ACC112 (cell line): ENCODE measurements around the gene RCOR2.
A peak's percentile ranks its signal among the peaks of the same experiment; 100 is the strongest.

ENCODE experiments used
- H2AFZ ChIP-seq: fragments of 200-600 bp; sonication (generic); one replicate; pipeline ENCODE4 v1.6.0; 2017; ENCODE audit warnings: antibody characterized with exemption, low read length; ENCODE audit not compliant: unreplicated experiment
- H3K27ac ChIP-seq: fragments of 200-600 bp; sonication (generic); 2 replicates; pipeline ENCODE4 v1.5.1; 2014; ENCODE audit warnings: low read depth, mild to moderate bottlenecking, antibody characterized with exemption, low read length, moderate library complexity
- H3K27me3 ChIP-seq: fragments of 200-600 bp; sonication (generic); 2 replicates; pipeline ENCODE4 v1.6.1; 2014; ENCODE audit warnings: mild to moderate bottlenecking, antibody characterized with exemption, low read length, moderate library complexity, mixed read lengths; ENCODE audit not compliant: insufficient read depth
- H3K36me3 ChIP-seq: fragments of 200-600 bp; sonication (generic); 2 replicates; pipeline ENCODE4 v1.6.1; 2016; ENCODE audit warnings: mild to moderate bottlenecking, antibody characterized with exemption, low read length, moderate library complexity, mixed read lengths; ENCODE audit not compliant: insufficient read depth
- H3K4me1 ChIP-seq: fragments of 200-600 bp; sonication (generic); one replicate; pipeline ENCODE4 v1.6.1; 2016; ENCODE audit warnings: low read length, mixed read lengths; ENCODE audit not compliant: insufficient read depth, unreplicated experiment, control insufficient read depth
- H3K4me3 ChIP-seq: fragments of 200-600 bp; sonication (generic); 2 replicates; pipeline ENCODE4 v1.5.1; 2014; ENCODE audit warnings: mild to moderate bottlenecking, low read depth, low read length
- H3K79me2 ChIP-seq: fragments of 200-600 bp; sonication (generic); one replicate; pipeline ENCODE4 v1.6.0; 2016; ENCODE audit warnings: low read length; ENCODE audit not compliant: control insufficient read depth, unreplicated experiment, insufficient read depth

Gene RCOR2

DNA sequence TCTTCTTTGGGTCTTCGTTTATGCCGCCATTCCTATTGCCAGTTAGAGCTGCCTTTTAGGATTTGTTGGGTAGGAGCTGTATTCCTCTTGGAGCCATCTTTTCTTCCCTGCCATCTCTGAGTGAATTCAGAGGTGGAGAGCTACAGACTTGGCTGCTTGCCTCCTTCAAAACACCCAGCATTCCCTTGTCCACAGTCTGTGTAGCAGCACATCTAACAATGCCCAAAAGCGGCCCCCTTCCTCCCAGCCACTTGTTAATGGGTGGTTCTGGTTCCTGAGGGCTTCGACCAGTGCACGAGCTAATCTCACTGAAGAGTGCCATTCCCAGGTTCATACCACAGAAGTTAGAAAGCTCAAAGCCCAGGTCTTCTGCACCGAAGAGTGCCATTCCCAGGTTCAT, 40.3 kb downstream of the RCOR2 start:
- Histone ChIP-seq H3K4me3 (no peak overlapping the region), H3K36me3 (no peaks in the 10 kb centered on the region), H2AFZ (no peak overlapping the region), H3K79me2 (peaks cover 74% of the 10 kb centered on the region), H3K4me1 (peaks cover 35% of the 10 kb centered on the region), H3K27me3 (no peaks in the 10 kb centered on the region), H3K27ac (no peak overlapping the region)

DNA sequence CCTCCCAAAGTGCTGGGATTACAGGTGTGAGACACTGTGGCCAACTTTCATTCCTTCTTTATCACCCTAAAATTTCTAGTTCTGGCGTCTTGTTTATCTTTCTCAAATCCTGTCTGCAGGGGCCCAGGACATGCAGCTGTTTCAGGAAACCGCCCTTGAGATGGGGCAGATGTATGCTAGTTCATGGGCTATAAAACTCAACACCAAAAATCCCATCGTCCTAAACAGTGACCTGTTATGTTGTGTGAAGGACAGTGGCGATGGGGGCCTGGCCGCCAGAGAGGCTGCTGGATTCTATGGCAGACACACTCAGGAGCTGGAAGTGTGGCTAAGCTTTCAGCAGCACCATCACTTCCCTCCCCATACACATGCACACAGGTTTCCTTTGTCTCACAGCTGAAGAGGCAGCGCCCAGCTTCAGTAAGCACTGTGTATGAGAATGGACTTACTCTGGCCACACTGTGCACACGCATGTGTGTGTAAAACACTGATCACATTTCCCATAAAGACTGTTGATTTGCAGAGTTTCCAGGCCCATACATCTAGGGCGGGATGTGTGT, 41.4 kb downstream of the RCOR2 start:
- peaks cover 70% of the 10 kb centered on the region for H3K79me2 ChIP-seq
- no peak overlapping the region for H3K4me3 ChIP-seq
- H2AFZ ChIP-seq = no peak overlapping the region
- H3K27ac ChIP-seq = no peak overlapping the region
- no peaks in the 10 kb centered on the region for H3K36me3 ChIP-seq
- no peaks in the 10 kb centered on the region for H3K27me3 ChIP-seq
- peaks cover 41% of the 10 kb centered on the region for H3K4me1 ChIP-seq

DNA sequence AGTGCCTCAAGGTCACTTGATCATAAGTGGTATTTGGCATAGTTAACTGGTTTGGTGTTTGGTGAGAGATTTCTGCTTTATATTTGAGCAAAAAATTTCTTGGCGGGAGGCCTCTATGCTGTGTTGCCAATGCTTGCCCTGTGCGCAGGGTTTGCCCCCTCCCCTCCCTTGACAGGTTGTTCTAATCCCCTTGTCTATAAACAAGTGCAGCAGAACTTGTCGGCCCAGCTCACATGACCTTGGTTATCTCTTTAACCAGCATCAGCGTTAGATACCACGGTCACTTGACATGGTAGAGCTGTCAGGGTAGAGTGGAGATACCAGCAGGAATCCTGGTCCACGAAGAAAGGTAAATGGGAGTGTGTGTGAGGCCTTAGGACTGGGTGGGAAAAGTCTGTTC, 42.5 kb downstream of the RCOR2 start:
- Histone ChIP-seq H3K36me3 (no peaks in the 10 kb centered on the region), H3K79me2 (peaks cover 72% of the 10 kb centered on the region), H3K27ac (no peak overlapping the region), H3K27me3 (no peaks in the 10 kb centered on the region), H3K4me1 (peaks cover 41% of the 10 kb centered on the region), H2AFZ (no peak overlapping the region), H3K4me3 (no peak overlapping the region)

DNA sequence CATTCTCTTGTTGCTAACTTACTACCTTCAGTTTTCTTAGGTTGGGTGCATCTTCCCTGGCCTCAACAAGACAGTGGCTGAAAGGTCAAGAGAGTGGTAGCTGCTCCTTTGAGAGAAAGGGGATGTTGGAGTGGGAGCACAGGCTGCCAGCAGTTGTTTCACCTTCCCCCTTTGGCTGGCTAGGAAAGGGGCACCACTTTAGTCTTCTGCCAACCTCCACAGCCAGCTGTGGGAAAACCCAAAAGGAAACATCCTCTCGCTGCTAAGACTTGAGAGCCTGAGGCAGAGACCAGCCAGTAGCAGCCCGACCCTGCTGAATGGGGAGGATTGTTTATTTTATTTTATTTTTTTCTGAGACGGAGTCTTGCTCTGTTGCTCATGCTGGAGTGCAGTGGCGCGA, 43.7 kb downstream of the RCOR2 start:
- Histone ChIP-seq H3K79me2 (peaks cover 79% of the 10 kb centered on the region), H3K4me3 (no peak overlapping the region), H3K27me3 (no peaks in the 10 kb centered on the region), H3K36me3 (no peaks in the 10 kb centered on the region), H2AFZ (no peak overlapping the region), H3K4me1 (peaks cover 34% of the 10 kb centered on the region), H3K27ac (0 out of 2 replicates have a peak overlapping the region, but pooled peaks have one; percentile 10)

DNA sequence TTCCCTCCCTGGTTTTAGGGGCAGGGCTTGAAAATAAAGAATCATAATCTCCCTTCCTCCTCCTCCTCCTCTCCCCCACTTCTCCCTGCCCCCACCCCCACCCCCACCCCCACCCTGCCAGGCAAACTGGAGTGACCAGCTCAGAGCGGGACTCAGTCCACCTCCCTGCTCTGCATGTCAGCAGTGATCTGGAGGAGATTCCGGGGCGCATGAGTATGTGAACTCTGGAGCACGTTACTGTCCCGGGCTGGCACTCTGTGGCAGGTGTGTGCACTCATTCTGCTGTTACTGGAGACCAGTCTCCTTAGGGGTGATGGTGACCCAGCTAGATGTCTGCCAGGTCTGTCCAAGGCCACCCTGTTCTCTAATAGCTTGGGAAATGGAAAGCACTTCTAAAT, 44.2 kb downstream of the RCOR2 start:
- H3K27ac ChIP-seq = 0 out of 2 replicates have a peak overlapping the region, but pooled peaks have one; percentile 10
- peaks cover 76% of the 10 kb centered on the region for H3K79me2 ChIP-seq
- peaks cover 34% of the 10 kb centered on the region for H3K4me1 ChIP-seq

DNA sequence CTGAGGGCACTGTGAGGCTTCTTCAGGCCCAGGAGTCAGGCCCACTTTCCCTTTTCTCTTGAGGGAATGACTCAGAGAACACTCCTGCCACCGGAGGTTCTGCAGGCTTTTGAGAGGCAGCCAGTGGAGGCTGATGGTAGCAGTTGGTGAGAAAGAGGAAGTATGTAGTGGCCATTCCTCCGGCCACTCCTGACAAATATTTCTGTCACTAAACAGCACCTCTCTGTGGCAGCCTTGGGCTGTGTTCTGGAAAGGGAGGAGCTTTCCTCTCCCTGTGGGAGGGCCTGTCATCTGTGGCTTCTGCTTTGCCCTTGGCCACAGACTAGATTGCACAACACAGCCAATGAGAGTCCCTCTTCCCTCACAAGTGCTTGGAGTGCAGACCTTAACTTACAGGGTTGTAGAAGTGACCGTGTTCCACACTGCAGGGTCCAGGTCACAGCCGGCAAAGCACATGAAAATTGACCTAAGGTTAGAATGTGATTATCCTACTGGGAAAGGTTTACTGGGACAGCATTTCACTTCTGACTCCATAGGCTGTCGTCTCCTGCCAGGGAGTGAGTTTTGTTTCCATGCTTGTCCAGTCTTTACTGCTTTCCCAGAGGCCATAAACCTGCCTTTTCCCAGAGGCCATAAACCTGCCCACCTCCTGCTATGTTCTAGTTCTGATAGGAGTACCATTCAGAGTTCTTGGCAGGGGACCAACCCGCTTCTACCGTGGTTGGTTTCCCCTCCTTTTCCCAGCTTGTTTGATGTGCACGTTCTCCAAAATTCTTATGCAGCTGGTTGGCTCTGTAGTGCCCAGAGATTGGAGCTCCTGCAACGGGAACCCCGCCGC, 44.8 kb downstream of the RCOR2 start:
- Histone ChIP-seq H2AFZ (no peak overlapping the region), H3K27ac (peak overlapping the region; percentile 61), H3K4me3 (peak overlapping the region; percentile 46), H3K36me3 (no peaks in the 10 kb centered on the region), H3K79me2 (peaks cover 77% of the 10 kb centered on the region), H3K4me1 (peaks cover 34% of the 10 kb centered on the region), H3K27me3 (no peaks in the 10 kb centered on the region)

More for the DNA sequence above, 44.2 kb downstream of the RCOR2 start:
- H2AFZ ChIP-seq = no peak overlapping the region
- H3K4me3 ChIP-seq = no peak overlapping the region
- H3K27me3 ChIP-seq = no peaks in the 10 kb centered on the region
- H3K36me3 ChIP-seq = no peaks in the 10 kb centered on the region

DNA sequence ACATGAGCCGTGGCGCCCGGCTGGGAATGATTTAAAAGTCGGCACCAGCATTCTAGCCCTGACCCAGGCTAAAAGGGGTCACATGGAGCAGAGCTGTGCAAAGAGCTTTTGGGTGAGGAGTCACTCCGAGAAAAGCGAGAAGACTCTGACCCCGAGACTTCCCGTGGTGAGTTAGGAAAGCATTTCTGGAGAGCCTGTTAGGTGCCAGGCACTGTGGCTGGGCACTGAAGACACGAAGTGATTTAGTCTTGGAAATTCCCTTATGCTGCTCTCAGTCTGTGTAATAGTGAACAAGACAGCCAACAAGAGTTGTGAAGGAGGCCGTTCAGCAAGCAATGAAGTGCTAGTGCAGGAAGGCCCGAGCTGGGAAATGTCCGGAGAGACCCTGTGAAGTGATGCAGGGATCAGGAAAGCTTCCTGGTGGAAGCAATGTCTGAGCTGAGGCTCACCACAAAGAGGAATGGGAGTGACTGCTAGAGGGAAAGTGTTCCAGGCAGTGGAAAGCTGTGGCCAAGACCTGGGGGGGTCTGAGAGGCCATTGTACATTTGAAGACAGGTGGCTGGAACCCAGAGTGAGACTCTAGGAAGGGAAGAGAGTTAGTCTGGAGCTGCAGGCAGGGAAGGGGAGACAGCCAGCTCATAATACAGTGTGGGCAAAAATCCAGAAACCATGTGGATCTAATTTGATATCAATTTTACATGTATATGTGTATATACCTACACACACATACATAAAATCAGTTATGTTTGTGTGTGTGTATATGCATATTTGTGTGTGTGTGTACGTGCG, 46.4 kb downstream of the RCOR2 start:
- no peaks in the 10 kb centered on the region for H3K27me3 ChIP-seq
- H3K79me2 ChIP-seq = peaks cover 76% of the 10 kb centered on the region
- H3K27ac ChIP-seq = peak overlapping the region; percentile 54
- no peaks in the 10 kb centered on the region for H3K36me3 ChIP-seq
- peaks cover 42% of the 10 kb centered on the region for H3K4me1 ChIP-seq
- no peak overlapping the region for H3K4me3 ChIP-seq
- H2AFZ ChIP-seq = no peak overlapping the region

DNA sequence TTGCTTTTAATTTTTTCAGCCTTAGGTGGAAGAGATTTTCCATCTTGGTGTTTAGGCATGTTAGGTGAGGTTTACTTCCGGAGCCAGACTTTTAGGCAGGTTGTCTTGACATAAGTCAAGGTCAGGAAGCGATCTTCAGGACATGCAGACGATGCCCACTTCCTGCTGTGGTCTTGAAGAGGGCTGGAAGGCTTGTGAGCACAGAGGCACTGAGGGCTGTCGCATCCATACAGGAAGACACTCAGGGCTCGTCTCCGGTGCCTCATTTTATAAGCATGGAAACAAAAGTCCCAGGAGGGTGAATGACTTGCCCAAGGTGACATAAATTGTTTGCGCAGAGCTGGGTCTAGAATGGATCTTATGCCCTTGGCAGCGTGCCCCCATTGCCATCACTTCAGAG, 47.3 kb downstream of the RCOR2 start:
- Histone ChIP-seq H3K4me1 (peaks cover 43% of the 10 kb centered on the region), H3K27ac (peak overlapping the region; percentile 54; the same call in 1 of the 2 replicates), H3K79me2 (peaks cover 73% of the 10 kb centered on the region), H3K36me3 (no peaks in the 10 kb centered on the region), H2AFZ (no peak overlapping the region), H3K27me3 (no peaks in the 10 kb centered on the region), H3K4me3 (no peak overlapping the region)

DNA sequence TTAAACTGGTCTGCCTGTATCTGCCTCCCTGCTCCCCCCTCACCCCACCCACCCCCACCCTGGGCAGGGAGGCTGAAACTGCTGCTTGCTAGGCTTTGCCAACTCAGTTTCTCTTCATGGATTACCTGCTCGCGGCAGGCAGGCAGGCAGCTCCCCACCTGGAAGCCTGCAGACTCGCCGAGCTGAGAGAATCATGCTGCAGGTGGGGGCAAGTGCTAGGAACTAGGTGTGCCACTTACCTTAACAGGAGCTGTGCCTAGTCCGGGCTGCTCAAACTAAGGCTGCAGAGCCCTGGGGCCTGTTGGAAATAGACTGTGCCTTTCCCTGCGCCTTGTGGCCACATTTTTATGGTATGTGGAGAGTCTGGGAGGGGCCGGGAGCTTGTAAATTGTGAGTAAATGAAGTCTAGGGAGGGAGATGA, 47.8 kb downstream of the RCOR2 start:
- H3K4me1 ChIP-seq = peaks cover 43% of the 10 kb centered on the region
- H3K4me3 ChIP-seq = no peak overlapping the region
- H3K36me3 ChIP-seq = no peaks in the 10 kb centered on the region
- no peak overlapping the region for H3K27ac ChIP-seq
- H3K79me2 ChIP-seq = peaks cover 70% of the 10 kb centered on the region
- no peak overlapping the region for H2AFZ ChIP-seq
- H3K27me3 ChIP-seq = no peaks in the 10 kb centered on the region

DNA sequence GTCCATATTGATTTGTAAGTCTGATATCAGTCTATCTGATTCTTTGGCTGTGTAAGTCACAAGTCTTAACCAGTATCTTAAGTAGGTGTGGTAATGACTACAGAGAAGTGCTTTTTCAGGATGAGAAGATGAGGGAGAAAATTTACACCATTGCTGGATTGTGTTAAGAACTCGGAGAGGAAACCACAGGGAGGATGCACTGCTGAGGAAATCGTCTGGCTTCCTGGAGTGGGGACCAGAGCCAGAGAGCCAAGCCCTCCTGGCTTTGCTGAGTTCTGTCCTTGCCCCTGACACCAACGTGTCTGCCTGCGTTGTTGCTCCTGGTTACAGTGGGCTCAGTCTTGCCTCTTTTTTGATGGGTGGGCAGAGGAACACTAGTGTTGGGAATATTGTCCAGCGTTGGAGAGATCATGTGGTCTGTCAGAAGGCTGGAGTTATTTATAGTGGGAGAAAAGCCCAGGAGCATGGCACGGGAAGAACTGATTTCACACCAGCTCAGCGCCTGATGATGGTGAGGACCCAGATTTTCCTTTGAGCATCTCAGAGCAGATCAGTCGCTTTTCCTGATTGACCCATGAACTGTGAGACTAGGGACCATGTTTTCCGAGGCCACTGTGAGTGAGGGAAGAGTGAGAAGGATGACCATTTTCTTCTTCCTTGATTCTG, 48.4 kb downstream of the RCOR2 start:
- H3K27ac ChIP-seq = no peak overlapping the region
- H3K36me3 ChIP-seq = no peaks in the 10 kb centered on the region
- peaks cover 64% of the 10 kb centered on the region for H3K79me2 ChIP-seq
- no peak overlapping the region for H3K4me3 ChIP-seq
- no peak overlapping the region for H2AFZ ChIP-seq
- peaks cover 43% of the 10 kb centered on the region for H3K4me1 ChIP-seq
- H3K27me3 ChIP-seq = no peaks in the 10 kb centered on the region
